ENCODE data around the gene EXOSC1.
"Not testable (repeated sequence)": the region's sequence is repeated elsewhere in the genome, so short reads cannot be mapped to it uniquely, and the experiment has no call there.

Gene EXOSC1

DNA sequence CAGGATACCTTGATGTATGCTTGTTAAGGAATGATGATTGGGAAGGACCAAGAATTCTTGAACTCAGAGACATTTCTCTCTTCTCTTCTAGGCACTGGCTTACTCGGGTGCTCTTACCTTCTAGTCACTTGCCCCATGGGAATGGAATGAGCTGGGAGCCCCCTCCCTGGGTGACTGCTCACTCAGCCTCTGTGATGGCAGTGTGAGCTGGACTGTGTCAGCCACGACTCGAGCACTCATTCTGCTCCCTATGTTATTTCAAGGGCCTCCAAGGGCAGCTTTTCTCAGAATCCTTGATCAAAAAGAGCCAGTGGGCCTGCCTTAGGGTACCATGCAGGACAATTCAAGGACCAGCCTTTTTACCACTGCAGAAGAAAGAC lies 10.9 kb upstream of the EXOSC1 start:
- no peak for DNase-seq

DNA sequence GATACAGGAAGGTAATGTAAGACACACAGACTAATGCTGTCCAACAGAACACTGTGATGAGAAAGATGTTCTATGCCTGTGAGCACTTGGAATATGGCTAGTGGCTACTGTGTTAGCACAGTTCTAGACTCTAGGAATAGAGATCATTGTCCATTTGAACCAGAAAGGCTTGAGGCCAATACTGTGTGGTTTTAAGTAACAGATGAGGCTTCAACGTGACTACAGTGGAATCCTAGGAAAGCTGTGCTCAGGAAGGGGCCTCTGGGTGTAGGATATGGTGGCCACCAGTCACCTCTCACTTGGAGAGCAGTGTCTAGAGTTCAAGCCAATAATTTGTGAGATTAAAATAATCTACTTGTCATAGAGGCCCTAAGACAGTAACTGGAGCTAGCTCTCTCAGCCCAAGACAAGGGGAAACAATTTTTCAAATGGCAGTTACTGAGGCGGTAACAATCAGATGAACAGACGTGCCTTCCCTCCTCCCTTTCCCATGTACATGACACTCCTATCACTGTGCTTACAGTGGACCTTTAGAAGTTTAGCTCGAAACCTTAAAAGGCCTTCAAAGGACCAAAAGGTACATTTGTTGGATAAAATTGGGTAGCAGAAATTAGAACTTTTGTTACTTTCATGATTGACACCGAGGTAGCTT lies 10.4 kb upstream of the EXOSC1 start:
- no peak for DNase-seq

DNA sequence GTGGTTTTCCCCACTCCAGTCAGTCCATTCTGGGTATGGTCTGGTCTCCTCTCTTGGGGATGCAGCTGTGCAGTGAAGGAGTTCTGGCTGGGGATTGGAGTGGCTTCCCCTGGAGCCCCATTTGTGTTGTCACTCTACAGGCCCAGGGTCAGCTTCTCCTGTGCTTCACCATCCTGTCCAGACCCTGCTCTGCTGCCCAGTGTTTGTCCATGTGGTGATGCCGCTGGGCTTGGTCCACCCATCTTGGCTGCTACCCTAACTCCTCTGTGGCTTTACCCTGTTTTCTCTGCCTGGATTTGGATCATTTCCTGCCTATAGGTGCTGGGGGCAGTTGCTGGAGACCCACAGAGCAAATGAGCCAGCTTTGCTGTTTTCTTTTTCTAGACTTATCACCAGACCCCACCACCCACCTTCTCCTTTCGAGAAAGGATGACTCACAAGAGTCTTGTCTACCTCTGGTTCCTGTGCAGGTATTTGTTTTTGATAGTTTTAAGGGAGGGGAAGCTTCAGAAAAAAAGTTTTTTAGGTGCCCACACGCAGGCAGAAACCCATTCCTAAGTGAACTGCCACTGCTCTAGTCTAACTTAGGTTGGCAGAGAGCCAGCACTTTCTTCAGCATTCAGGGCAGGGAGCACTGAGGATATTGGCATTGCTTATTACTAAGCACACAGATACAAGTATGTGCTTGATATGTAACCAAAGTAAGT lies 8.7 kb upstream of the EXOSC1 start:
- DNase-seq, result no peak

DNA sequence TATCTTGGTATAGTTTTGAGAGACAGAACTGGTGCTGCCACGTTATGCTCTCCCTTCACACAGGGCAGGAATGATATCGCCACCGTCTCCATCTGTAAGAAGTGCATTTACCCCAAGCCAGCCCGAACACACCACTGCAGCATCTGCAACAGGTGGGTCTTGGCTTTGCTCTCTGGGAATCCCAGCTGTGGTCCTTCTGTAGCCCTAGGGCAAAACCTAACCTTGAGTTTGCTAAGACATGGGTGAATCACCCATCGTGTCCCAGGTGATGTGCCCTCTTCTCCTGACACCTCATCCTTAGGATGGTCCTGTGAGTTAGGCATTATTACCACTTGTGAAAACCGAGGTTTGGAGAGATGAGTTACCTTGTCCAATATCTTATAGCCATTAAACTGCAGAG lies 6.5 kb upstream of the EXOSC1 start:
- DNase-seq, result no peak

DNA sequence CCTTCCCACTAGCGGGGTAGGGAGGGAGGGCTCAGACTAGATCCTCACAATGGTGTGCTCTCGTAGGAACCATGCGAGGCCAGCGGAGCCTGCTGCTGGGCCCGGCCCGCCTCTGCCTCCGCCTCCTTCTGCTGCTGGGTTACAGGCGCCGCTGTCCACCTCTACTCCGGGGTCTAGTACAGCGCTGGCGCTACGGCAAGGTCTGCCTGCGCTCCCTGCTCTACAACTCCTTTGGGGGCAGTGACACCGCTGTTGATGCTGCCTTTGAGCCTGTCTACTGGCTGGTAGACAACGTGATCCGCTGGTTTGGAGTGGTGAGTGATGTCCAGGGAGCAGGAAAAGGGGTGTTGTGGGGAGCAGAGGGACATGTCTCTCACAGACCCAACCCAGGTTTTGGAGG lies 5.8 kb upstream of the EXOSC1 start:
- DNase-seq, result no peak

DNA sequence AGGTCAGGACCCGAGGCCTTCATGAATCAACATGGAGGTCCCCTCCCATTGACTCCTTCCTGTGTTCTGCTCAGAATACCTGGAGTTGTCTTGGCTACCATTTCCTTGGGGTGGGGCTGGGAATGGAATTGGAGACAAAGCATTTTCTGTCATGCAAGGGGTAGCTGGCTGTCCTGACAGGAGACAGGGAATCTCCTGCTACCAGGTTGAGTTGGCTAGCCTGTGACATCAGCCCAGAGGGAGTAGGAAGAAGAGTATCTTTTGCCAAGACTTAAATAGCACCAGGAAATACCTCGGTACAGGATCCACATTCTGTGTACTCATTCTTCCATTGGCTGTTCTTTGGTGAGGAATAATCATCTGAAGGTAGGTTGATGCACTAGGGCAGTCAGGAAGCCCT lies 5.0 kb upstream of the EXOSC1 start:
- no peak for DNase-seq

DNA sequence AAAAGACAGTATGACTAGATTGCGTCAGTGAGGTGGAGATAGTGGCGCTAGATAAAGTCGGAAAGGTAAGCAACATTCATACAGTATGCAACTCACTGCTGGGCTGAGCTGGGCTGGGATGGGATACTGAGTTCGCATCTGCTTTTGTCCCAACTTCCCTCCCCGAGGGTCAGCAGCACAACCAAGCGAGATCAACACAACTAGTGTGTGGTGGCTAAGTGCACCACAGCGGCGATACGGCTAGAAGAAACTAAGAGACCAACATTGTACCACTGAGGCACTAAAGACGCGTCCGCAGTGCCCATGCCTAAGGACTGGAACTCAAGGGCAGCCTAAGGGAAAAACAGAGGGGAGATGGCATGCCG lies 467 bp downstream of the EXOSC1 start:
- no peak for DNase-seq

DNA sequence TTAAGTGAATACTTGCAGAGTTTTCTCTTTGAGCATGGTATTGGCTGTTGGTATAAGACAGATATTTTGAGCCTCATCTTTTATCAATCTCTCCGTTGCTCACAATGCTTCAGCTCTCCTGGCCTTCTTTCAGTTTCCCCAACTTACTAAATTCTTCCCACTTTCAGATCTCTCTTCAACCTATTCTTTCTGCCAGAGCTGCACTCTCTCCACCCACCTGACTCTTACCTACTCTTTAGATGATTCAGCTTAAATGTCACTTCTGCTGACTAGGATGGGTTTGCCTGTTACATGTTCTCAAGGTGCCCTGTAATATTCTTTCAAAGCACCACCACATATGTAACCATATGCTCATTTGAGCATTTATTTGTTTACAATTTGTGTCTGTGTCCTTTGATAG lies 1.6 kb downstream of the EXOSC1 start:
- DNase-seq, result no peak

DNA sequence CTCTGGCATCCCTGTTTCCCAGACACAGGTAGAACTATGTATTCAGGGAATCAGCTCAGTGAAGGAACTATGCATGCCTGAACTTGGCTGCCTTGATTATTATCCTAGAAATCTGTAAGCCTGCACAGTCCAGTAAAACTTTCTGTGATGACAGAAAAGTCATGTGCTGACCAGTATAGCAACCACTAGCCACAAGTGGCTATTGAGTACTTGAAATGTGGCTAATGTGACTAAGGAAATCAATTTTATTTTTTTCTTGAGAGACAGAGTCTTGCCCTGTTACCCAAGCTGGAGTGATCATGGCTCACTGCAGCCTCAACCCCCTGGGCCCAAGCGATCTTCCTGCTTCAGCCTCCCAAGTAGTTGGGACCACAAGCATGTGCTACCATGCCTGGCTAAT lies 3.5 kb downstream of the EXOSC1 start:
- DNase-seq, result no peak

DNA sequence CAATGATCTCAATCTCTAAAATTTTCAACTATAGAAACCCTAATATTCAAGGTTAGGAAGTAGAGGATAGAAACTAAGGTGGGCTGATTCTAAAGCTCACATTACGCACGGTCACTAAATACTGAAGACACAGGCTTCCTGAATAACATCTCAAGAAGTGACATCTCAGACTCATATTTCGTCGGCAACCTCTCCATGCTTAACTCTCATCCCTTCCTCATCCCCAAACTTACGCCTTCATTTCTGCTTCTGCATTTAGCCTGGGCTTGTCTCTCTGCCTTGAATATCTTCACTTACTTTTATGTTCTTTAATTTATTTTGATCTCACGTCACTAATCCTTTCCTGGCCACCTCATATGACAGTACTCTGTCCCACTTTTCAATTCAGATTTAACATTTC lies 10.6 kb downstream of the EXOSC1 start:
- no peak for DNase-seq

DNA sequence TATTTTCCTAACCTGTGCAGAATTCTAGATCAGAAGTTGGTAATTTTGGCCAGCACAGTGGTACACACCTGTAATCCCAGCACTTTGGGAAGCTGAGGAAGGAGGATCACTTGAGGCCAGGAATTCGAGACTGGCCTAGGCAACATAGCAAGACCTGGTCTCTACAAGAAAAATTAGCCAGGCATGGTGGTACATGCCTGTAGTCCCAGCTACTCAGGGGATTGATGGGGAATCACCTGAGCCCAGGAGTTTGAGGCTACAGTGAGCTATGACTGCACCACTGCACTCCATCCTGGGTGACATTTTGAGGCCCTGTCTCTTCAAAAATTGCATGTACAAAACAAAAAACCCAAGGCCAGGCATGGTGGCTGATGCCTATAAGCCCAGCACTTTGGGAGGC lies 11.2 kb downstream of the EXOSC1 start:
- DNase-seq, result no peak

DNA sequence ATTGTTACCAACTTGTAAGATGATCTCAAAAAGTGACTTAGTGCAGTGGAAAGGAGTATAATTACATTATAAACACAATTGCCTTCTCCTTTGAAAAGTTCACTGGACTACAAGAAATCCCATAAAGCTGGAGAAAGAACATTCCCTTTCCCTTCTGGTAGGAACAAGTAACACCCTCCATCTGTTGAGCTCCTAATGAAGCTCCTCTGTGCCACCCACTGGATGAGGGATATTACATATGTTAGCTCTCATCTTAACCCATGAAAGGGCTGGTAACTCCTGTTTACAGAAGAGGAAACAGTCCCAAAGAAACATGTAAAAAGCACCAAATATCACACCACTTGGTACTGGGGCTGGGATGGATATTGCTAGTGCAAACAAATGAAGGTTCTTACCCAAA lies 11.8 kb downstream of the EXOSC1 start:
- DNase-seq, result no peak

DNA sequence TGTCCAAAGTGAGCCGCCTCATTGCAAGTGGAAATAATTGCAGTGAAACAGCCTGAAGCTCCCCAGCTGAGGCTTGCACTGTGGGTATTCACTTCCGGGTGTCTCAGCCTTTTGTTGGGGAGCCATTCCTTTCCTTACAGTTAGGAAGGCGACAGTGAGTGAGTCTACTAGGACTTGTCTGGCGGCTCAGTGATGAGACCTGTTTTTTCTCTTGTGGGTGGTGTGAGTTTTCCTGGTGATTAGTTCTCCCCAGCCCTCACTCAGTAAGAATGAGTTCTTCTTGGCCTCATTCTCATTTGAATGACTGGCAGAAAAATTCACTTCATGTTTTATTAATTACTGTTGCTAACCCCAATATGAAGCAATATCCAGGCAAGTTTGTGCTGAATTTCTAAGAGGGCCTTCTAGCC lies 17.2 kb downstream of the EXOSC1 start:
- DNase-seq, result no peak

DNA sequence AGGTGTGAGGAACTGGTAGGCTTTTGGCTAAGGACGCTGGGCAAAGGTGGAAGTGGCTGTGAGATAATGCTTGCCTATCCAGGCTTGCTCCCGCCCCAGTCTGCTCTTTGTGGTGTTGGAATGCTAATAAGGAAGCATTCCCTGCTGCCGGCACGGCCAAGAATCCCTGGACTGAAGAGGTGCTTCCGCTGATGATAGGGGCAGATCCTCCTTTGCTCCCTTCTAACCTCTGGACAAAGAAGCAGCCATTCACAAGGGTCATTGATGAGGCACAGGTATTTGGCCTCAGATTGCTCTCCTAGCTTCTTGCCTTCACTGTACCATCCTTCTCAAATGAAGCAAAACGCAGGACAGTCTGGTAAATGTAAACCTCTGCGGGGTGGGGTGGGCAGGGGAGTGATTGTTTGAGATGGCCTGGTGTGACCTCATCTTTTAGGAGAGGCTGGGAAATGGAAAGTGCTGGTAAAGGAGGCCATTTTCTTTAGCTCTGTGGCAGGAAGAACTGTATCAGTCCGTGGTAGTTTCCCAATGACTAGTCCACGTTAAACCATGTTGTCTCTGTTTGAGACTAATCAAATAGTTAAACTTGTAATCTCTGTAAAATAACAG lies 18.1 kb downstream of the EXOSC1 start:
- no peak for DNase-seq

DNA sequence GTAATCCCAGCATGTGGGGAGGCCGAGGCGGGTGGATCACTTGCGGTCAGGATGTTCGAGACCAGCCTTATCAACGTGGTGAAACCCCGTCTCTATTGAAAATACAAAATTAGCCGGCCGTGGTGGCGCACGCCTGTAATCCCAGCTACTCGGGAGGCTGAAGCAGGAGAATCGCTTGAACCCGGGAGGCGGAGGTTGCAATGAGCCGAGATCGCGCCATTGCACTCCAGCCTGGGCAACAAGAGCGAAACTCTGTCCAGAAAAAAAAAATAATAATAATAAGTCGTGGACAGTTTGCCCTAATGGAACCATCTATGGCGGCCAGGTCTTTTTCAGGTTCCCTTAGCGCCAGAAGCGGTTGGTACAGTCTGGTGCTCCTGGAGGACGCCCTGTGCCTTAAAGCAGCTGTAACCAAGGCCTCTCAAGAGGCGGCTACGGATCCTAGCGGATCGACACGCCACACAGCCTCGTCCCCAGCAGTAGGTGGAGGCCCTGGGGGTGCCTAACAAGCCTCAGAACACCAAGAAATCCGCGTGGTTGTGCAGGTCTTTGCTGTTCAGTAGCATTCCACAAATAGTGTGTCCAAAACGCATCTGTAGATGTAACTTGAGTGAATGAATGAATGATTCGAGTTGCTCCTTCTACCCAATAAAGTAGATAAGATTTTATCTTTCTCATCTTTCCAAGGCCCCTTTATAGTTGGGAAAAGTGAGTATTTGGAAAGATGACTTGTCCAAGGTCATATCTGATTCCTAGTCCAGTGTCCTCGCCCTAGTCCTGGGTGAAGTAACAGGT lies 18.8 kb downstream of the EXOSC1 start:
- no peak for DNase-seq

DNA sequence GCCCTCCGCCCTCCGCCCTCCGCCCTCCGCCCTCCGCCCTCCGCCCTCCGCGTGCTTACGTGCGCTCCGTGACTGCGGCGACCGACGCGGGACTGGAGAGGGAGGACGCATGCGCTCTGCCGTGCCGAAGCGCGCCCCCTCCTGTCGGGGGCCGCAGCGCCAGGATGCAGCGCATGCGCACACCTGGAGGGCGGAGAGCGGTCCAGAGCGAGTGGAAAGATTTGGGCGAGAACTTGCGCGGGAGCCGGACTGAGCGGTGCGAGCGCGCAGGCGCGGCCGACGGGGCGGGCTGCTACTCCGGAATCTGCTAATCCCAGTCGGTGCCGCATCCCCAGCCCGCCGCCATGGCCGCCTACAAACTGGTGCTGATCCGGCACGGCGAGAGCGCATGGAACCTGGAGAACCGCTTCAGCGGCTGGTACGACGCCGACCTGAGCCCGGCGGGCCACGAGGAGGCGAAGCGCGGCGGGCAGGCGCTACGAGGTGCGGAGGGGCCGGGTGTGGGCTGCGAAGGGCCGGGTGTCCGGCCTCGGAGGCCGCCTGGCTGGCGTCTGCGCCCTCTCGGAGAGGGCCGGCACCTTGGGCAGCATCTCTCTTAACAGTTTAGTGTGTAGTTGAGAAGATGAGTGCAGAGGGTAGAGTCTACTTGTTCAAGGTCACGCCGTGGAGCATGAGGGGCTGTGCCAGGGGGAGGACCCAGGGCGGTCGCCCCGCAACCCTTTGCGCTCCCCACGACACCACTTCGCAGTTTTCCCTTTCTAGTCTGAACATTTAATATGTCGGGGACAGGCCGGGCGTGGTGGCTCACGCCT lies 19.6 kb downstream of the EXOSC1 start, which contains the start of gene PGAM1:
PGAM1 (plus strand) TSS at position 228 of the 812 bp plus-strand sequence; CDS start at position 345, 117 bp downstream.
- DNase-seq, result peak; percentile 65

DNA sequence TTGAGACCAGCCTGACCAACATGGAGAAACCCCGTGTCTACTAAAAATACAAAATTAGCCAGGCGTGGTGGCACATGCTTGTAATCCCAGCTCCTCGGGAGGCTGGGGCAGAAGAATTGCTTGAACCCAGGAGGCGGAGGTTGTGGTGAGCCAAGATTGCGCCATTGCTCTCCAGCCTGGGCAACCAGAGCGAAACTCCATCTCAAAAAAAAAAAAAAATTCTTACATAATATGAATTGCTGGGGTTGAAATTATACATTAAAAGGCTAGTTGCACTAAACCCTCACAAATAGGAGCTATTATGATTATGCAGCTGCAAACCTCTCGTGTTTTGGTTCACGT lies 22.1 kb downstream of the EXOSC1 start:
- DNase-seq, result not testable (repeated sequence)

DNA sequence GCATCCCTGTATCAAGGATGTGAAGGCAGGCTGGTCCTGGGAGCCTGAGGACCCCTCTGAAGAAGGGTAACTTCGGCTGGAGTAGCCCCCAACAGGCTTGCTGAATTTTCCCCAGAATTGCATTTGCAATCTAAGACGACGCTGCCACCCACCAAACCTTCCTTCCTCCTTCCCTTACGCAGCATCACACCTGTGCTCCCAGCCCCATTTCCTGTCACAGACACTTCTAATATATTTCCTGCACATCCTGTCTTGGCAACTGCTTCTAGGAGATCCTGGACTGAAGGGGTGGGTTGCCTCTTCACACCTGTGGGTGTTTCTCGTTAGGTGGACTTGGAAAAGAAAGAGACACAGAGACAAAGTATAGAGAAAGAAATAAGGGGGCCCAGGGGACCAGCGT lies 29.2 kb downstream of the EXOSC1 start:
- no peak for DNase-seq

DNA sequence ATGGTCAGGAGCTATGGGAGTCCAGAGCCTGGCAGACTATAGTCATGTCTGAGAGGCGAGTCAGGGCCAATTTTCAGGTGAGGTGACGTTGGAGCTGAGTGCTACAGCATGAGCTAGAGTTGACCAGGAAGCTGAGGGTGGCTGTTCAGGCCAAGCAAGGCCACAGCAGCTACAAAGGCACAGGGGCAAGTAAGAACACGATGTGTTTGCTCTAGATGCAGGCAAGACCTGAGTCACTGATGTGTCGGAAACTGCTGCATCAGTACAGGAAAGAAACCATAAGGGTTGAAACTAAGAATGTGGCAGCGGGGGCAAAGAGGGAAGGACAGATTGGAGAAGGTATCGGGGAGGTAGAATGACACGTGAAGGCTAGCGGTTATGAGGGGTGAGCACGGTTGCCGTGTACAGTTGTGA lies 32.9 kb downstream of the EXOSC1 start:
- DNase-seq, result no peak

DNA sequence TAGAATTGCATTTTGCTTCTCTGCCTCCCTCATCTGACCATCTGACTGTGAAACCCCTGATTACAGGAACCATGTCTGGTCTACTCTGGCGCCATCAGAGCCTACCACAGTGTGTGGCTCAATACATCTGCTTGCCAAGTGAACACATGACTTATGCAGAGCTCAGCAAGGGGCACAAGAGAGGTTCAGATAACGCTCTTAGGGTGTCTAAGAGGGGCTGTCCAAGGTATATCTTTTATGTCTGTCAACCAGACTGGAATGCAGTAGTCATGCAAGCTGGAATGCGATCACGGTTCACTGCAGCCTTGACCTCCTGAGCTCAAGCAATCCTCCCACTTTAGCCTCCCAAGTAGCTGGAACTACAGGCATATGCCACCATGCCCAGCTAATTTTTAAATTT lies 34.4 kb downstream of the EXOSC1 start:
- DNase-seq, result no peak

DNA sequence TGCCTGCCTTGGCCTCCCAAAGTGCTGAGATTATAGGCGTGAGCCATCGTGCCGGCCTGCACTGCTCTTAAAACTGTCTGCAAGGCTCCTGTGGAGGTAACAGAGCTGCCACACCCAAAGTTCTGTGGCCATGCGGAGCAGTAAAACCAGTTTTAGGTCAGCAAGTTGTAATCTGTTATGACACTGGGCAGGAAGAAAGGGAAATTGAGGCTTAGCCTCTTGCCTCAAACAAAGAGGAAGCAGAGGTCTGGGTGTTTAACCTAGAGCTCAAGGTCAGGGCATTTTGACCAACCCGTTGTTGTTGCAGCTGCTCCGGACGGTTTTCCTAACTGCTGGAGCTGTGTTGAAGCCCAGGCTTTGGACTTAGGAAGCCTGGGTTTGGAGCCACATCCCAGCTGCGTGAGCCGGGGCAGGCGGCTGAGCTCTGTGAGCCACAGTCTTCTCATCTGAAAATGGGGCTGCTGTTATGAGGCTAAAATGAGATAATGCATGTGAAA lies 37.3 kb downstream of the EXOSC1 start:
- DNase-seq, result no peak

DNA sequence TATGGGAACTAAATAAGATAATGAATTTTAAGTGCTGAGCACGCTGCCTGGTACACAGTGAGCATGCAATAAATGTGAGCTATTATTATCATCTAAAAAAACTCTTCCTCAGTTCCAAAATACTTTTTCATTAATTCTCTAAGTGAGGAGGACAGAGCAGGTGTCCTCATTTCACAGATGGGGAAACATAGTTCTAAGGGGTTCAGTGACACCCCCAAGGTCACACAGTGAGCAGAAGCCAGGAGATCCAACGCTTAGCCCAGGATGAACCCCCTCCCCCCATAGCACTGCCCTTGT lies 37.9 kb downstream of the EXOSC1 start:
- no peak for DNase-seq

Data from NCI-H524 treated with DMSO at 0.1 percent for 48 hours (cell line).